OCI-LY1 (cell line): ENCODE measurements around the gene P2RX2.

Experiments used
- EZH2 ChIP-seq: fragments of 200-600 bp; sonication (generic), shearing (Covaris generic); IDR thresholded peaks from 2 replicates; pipeline ENCODE4 v1.8.0; 2017; ENCODE audit warnings: borderline replicate concordance, mixed run types, mild to moderate bottlenecking, antibody characterized with exemption, low read length, moderate library complexity, mixed read lengths
- TF ChIP-seq, protein P1 (sequence below): fragments of 200-600 bp; sonication (generic), shearing (Covaris generic); IDR thresholded peaks from 2 replicates; pipeline ENCODE4 v1.5.1; 2017; ENCODE audit warnings: mild to moderate bottlenecking, antibody characterized with exemption, low read length, moderate library complexity, mixed read lengths

DNA sequence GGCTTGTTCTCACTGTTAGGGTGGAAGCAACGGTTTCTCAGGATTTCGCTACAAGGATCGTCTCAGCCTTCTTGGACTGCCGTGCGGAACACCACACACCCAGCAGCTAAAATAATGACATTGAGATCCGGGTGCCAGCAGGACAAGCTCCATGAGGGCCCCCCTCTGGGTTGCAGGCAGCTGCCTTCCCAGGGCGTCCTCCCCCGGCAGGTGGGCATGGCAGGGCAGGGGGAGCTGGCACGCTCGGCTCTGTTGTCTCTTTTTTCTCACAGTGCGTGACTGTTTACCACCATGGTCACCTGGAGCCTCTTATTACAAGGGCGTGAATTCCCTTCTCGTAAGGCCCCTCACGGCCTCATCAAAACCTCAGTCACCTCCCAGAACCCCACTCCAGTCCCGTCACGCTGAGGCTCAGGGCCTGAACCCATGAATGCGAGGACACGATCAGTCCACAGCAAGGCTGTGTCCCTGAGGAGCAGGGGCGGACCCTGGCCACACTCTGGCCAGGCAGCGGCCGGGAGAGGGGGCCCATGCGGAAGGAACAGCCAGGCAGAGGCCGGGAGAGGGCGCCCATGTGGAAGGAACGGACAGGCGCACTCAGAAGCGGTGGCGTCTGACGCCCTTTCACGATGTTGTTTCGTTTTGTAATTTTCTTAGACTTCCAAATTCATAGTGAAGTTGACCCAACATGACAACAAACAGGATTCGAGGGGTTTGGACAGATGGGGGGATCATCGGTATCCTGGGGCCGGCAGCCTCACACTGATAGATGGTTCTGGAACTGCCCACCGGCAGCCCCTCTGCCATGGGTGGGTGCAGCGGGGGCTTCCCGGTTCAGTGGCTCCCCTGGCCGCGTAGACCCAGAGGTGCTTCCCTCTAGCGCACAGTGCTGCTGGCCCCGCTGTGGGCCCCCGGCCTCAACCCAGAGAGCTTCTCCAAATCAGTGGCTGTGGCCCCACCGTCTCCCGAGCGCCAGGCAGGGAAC lies 18.2 kb upstream of the P2RX2 start:
- TF ChIP-seq, protein P1, sequence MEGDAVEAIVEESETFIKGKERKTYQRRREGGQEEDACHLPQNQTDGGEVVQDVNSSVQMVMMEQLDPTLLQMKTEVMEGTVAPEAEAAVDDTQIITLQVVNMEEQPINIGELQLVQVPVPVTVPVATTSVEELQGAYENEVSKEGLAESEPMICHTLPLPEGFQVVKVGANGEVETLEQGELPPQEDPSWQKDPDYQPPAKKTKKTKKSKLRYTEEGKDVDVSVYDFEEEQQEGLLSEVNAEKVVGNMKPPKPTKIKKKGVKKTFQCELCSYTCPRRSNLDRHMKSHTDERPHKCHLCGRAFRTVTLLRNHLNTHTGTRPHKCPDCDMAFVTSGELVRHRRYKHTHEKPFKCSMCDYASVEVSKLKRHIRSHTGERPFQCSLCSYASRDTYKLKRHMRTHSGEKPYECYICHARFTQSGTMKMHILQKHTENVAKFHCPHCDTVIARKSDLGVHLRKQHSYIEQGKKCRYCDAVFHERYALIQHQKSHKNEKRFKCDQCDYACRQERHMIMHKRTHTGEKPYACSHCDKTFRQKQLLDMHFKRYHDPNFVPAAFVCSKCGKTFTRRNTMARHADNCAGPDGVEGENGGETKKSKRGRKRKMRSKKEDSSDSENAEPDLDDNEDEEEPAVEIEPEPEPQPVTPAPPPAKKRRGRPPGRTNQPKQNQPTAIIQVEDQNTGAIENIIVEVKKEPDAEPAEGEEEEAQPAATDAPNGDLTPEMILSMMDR: peak; percentile 46; the same call in 1 of the 2 replicates
- TF ChIP-seq EZH2: no peak
